Epithelial cell of prostate (primary cell): Measurements from ENCODE around the gene SIK3.
A peak's percentile ranks its signal among the peaks of the same experiment; 100 is the strongest.
"Not testable (repeated sequence)": the region's sequence is repeated elsewhere in the genome, so short reads cannot be mapped to it uniquely, and the experiment has no call there.

Source experiments
- DNase-seq: peaks from one replicate; pipeline ENCODE4 v3.0.0-alpha.2; 2011; ENCODE audit warnings: low read depth, low spot score
- H3K27ac ChIP-seq: fragments of 450-650 bp; 2 replicates; pipeline ENCODE4 v1.5.1; 2017; ENCODE audit warnings: mild to moderate bottlenecking

Gene SIK3

GRCh38 chr11:117112497-117112896 lies 14.3 kb upstream of the SIK3 start:
- DNase-seq, H3K27ac ChIP-seq: not testable (repeated sequence)

- no peak for DNase-seq
- H3K27ac ChIP-seq = no peak overlapping the region
Measured at GRCh38 chr11:117110294-117110950, 12.2 kb upstream of the SIK3 start.

GRCh38 chr11:117107701-117108590 lies 9.7 kb upstream of the SIK3 start:
- H3K27ac ChIP-seq = no peak overlapping the region
- DNase-seq = no peak

GRCh38 chr11:117100556-117100955 lies 2.3 kb upstream of the SIK3 start:
- DNase-seq = no peak
- H3K27ac ChIP-seq = no peak overlapping the region

GRCh38 chr11:117099696-117100095 lies 1.5 kb upstream of the SIK3 start:
- peak overlapping the region; percentile 87 for H3K27ac ChIP-seq
- DNase-seq = no peak

DNA sequence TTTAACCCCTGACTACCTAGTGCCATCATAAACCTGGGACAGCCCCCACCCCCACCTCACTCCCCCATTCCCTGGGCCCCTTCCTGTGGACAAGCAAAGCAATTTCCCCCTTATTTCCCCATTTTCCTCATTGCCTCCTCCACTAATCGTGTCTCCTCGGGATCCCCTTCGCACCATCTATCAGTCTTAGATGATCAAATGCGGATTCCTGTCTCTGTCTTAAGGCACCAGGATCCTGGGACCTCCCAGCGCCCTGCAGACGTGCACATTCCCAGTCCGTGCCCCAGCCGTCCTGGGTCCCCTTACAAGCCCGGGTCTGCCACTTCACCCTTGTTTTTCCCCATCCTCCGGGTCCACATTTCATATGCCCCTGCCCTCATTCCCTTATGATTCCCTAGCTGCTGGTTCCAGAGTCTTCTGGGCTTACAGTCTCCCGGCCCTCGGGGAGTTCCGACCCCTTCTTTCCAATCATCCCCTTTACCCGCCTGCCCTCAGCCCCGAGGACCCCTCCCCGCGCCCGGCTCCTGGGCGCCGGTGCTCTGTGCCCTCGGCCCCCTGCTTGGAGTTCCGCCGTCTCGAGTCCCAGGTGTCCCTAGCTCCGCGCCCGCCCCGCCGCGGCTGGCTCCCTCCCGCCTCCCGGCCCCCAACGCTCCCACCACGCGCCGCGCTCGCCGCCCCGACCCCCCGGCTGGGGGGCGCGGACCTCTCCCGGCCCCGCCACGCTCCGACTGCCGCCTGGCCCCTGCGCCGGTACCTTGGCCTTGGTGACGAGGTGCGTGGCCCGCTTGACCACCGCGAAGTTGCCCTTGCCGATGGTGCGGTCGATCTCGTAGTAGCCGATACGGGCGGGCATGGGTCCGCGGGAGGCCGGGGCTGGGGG lies 599 bp downstream of the SIK3 start:
- no peak for DNase-seq
- H3K27ac ChIP-seq = peak overlapping the region; percentile 87

GRCh38 chr11:117097014-117097388 lies 1.2 kb downstream of the SIK3 start:
- DNase-seq = no peak
- H3K27ac ChIP-seq = no peak overlapping the region

DNA sequence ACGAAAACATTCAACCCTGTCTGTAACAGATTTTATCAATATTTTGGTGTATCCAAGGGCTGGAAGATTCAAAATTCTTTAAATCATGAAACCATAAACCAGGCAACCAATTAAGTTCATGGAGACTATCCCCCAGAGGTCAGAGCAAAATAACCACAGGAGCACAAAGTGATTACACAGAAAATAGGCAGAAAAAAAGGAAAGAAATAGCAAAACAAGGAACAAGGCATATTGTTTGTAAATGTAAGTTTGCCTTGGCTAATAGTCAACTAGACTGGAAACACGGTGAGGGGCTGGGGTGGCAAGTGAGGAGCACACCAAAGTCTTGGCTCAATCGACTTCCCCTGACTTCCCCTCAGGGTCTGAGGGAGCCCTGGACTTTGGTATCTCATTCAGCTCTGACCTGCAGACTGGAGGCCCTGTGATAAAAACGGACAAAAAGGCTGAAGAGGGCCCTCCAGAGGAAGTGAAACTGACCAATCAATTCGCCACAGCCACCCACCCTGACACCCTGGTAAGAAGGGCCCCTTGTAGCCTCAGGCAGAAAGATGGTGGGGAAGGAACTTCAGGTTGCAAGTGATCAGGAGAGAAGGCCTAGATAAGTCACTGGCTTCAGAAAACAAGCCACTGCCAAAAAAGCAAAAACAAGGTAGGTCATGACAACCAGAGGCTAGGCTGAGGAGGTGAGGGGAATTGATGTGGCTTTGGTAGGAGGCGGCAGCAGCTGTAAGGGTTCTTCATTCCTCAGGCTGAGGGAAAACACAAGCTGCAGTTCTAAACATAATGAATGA lies 1.8 kb downstream of the SIK3 start:
- DNase-seq = no peak
- no peak overlapping the region for H3K27ac ChIP-seq

- no peak overlapping the region for H3K27ac ChIP-seq
- DNase-seq = no peak
Measured at GRCh38 chr11:117095284-117096161, 2.7 kb downstream of the SIK3 start.

- H3K27ac ChIP-seq = peak overlapping the region; percentile 20
- no peak for DNase-seq
Measured at GRCh38 chr11:117094776-117095175, 3.5 kb downstream of the SIK3 start.

GRCh38 chr11:117092951-117093590 lies 5.2 kb downstream of the SIK3 start:
- no peak for DNase-seq
- no peak overlapping the region for H3K27ac ChIP-seq

- no peak overlapping the region for H3K27ac ChIP-seq
- DNase-seq = no peak
Measured at GRCh38 chr11:117091753-117092477, 6.3 kb downstream of the SIK3 start.

DNA sequence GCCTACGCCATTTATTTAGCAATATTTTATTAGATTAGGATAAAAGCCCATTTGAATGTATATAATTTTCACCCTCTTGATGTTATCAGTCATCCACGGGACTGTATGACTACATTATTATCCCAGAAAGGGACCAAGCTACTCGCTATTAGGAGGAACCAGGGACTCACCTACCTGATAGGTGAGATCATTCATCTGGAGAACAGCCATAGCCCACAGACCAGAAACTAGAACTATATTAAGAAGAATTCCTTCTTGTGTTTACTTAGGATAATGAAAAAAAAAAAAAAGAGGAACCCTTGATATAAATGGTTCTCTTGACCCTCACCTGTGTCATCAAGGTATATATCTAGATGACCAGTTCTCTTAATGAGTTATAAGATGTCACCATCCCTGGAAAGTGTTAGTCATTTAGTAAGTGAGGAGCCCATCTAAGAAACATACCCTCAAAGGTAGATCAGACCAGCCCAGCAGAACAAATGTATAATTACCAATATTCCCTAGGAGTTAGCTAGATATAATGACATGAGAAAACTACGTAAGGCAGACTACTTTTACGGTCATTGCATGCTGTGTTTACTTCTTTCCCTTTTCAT lies 8.0 kb downstream of the SIK3 start:
- H3K27ac ChIP-seq = peak overlapping the region; percentile 92
- no peak for DNase-seq

- peak overlapping the region; percentile 92 for H3K27ac ChIP-seq
- no peak for DNase-seq
Measured at GRCh38 chr11:117089685-117090084, 8.5 kb downstream of the SIK3 start.

GRCh38 chr11:117087446-117087845 lies 10.8 kb downstream of the SIK3 start:
- H3K27ac ChIP-seq = no peak overlapping the region

DNA sequence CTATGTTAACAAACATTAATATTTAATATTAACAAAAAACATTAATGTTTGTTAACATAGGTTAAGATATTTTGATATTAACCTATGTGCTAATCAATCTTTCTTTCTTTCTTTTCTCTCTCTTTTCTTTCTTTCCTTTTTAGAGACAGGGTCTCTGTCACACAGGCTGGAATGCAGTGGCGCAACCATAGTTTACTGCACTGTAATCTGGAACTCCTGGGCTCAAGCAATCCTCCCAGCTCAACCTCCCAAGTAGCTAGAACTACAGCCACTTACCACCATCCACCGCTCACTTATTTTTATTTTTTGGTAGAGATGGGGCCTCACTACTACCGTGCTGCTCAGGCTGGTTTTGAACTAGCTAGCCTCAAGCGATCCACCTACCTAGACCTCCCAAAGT lies 13.2 kb downstream of the SIK3 start:
- H3K27ac ChIP-seq = no peak overlapping the region

More at GRCh38 chr11:117087446-117087845, 10.8 kb downstream of the SIK3 start:
- DNase-seq = no peak

More for the DNA sequence above, 13.2 kb downstream of the SIK3 start:
- no peak for DNase-seq
